HG03439 (cell line): ENCODE data around the gene APBA1.

ENCODE experiments used
- ATAC-seq: cut with Tn5 transposase; IDR thresholded peaks from one replicate; pipeline ENCODE4 v1.9.1; 2021; ENCODE audit warnings: mild to moderate bottlenecking, moderate library complexity; ENCODE audit not compliant: unreplicated experiment

Gene APBA1

DNA sequence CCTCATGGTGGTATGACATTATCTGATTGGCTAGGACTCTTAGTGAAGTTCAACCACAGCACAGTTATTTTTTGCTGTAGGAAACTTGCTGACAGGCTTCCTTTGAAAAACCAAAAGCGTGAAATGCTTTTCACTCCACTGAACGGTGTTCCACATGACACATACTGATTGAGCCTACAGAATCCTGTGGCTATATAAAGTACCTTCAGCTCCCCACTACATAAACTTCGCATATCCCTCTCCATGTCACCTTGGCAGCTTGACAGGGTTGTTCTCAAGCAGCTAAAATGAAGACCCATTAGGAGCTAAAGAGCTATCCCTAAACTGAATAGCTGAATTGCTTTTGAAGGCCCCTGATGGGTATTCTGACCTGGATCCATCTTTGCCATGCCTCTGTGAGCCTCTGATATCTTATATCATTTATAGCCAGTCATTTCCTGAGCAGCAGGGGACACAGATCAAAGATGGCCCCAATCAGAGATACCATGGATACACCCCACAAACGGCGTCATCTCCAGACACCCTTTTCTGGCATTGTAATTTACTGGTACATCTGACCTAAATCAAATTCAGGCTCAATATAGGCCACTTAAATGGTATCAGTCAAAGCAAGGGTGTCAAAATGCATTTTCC lies 91.5 kb downstream of the APBA1 start:
- no peak for ATAC-seq

DNA sequence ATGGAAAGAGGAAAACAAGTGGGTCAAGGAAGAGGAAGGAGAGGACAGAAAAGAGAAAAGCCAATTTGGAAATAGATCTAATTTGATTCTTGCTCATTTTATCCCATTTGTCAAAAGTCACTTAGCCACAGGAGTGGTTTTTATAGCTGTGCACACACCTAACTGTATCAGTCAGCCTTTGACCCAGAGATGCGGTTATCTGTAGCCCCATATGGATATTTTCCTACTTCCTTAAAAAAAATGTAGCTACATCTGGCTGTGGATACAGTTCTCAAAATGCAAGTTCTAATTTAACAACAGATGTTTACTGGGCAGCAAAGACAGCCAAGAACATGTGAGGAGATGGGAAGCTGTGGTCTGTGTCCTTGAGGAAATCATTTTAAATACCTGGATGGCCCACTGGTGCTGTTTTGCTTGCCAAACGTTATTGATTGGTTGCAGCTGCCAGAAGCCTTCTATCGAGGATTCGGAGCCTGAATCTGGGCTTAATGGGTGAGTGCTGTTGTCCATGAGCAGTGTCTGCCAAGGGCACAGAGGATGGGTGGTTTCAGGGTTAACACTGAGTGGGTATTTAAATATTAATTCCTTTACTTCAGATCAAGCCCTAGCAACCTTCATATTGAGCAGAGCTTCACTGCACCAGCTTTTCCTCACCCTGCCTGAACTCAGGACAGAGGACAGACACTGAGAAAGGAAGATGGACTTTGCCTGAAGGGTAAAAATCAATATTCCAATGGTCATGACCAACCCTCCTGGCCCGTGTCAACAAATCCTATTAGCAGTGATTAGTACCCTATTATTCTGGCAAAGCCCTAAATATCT lies 92.2 kb downstream of the APBA1 start:
- ATAC-seq = no peak

DNA sequence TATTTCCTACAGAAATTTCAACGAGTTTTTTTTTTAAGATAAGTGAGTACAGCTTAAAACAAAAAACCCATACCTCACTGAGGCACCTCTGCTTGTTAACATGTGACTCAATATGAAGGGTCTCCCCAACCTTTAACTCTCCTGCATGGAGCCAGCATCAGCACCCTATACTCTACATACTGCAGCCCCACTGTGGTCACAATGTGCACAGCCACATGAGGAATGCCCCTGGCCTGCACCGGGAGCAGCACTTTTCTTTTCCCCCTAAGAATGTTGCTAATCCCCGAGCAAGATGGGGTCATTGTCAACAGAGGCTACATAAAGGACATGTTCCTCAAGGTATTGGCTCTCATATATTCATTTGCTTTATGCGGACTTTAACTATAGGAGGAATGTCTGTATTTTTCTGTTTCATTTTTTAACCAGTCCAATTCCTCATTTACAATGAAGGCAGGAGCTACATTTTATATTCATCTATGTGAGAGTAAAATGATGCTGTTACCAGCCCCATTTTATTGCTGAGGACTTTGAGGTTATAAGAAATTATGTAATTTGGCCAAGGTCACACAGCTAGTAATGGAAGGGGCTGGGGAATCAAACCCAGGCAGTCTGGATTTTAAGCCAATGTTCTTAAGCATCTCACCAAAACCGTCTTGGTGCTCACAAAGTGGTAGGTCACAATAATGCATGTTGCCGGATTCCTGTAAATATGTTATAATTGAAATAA lies 93.0 kb downstream of the APBA1 start:
- ATAC-seq = no peak

DNA sequence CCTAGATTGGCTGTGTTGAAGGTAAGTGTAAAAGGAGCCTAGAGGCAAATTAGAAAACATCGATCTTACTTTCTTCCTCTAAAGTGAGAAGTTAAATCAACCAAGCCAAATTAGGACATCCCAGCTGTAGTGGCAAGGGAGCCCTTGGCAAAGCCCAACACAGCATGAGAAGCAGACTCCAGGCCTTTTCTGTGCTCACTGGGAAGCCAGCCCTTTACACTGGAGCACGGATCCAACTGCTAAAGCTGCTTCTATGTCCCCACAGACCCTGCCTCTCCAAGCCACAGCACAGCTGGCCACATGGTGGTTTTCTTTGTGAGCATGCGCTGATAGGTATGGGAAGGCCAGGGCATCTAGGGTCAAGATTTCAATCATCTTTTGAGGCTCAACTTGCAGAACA lies 94.1 kb downstream of the APBA1 start:
- ATAC-seq = no peak

DNA sequence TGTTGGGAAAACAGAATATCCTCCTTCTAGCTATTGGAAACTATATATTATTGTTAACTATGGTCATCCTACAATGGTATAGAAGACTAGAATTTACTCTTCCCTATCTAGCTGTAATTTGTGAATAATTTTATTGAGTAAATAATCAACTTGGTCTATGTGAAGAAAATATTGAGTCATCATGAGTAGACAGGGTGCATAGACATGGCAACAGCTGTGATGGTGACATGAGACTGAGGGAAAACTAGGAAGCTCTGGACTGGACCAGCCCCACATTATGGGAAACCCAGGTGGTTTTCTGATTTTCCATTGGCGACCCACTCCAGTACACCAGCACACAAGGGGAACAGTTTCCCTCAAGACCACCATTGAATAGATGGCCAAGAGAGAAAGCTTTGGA lies 95.0 kb downstream of the APBA1 start:
- no peak for ATAC-seq

DNA sequence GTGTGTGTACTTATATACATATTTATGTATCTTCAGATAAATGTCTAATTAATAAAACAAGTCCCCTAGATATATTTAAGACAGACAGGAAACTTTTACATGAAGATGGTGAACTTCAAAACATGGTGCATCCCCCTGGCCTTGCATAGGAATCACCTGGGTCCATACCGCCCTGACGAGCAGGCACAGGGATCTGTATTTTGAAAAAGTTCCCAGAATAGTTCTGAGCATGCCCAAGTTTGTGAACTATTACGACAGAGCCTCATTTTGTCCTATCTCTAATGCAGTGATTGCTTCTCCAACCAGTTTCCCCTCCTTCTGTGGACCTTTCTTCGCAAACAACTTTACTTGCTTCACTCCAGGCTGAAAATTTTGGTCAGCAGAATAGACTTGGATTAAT lies 98.1 kb downstream of the APBA1 start:
- no peak for ATAC-seq

DNA sequence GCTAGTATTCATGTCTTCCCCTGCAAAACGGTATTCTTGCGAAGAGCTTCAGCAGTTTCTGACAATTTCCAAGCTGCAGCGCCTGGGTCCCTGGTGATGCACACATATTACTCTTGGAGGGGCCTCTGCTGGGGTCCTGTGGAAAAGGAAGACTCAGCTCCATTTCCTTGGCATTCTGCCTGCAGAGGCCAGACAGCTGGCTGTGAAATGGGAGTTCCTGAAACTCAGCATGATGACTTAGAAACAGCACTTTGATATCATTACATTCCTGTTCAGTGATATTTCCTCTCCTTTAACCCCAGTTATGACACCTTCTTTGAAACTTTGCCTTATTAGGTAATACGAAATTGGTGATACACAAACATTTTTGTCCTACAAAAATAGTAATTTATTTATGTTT lies 98.5 kb downstream of the APBA1 start:
- no peak for ATAC-seq

DNA sequence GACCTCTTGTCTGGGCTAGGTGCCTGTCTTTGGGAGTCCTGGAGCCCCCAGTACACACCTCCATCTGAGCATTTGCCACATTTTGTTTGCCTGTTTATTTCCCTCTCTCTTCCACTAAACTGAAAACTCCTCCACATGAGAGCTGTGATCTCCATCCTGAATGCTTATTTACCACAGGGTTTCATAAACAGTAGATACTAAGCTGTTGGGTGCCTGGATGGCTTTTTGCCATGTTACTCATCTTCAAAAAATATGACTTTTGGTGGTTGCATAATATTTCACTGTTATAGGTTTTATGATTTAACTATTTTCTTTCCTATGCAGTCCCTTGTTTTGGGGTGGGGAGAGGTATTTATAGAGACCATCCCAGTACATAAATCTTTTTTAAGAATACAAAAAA lies 99.6 kb downstream of the APBA1 start:
- no peak for ATAC-seq

DNA sequence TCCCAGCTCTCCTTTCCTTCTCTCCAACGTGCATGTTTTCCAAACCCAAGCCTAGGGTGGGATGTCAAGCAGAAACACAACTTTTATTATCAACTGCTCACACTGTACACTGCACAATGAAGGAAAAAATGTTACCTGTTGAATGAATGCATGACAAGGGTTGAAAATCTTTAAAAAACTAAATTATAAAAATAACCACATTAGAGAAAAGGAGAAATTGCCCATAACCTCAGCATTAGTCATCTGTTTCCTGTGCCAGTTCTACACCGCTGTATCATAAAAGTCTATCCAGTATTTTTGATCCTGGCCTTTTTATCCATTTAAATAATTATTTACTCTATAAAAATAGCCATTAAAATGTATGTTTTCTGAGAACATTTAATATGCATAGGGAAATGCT lies 101.1 kb downstream of the APBA1 start:
- no peak for ATAC-seq

DNA sequence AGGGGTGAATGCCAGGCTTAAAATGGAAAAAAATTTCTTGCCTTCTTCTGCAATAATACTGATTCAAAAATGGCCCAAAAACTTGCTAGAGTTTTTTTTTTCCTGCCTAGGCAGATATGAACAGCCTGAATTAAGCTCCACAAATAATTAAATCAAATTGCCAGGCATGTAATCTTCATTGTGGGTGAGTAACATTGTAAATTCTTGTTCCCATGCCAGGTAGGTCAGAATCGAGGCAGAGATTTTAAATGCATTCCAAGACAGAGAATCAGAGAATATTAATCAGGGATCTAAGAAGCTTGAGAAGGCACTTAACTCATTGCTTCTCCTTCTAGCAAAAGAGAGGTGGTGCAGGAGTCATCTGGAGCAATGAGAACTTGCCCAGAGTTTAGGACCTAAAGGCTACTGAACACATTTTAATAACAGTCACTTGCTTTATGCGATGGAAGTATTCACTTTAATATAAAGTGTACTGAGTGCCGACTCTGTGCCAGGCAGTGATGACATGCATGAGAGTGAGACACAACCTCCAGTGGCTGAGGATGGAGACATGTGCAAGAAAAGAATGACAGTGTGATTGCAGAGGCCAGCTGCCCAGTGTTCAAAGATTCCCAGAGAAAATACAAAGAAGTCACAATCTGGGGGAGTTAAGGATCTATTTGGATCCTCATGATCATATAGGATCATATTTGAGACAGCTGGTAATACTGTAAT lies 102.3 kb downstream of the APBA1 start:
- ATAC-seq = no peak

DNA sequence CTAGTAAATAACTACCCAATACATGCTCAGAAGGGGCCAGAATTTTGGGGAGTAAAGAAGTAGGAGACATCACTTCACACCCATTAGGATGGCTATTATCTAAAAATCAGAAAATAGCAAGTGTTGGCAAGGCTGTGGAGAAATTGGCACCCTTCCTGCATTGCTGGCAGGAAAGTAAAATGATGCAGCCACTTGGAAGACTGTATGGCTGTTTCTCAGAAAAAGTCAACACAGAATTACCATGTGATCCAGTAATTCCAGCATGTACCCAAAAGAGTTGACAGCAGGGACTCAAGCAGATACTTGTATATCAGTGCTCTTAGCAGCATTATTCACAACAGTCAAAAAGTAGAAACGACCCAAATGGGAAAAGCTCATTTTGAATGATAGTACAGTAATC lies 107.6 kb downstream of the APBA1 start:
- no peak for ATAC-seq

DNA sequence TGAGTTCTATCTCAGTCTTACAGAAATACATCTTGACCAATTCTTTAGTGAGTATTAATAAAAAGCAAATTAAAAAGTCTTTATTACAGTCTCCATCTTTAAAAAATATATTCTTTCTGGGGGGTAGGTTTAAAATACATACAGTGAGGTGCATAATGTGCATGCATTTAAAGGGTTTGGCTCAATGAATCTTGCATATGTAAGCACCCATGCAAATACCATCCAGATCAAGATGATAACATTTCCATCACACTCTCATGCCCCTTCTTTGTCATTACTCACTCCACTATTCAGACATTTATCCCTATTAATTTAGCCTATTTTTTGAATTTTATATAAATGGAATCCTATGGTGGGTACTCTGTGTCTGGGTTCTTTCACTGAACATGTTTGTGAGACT lies 113.0 kb downstream of the APBA1 start:
- ATAC-seq = no peak

DNA sequence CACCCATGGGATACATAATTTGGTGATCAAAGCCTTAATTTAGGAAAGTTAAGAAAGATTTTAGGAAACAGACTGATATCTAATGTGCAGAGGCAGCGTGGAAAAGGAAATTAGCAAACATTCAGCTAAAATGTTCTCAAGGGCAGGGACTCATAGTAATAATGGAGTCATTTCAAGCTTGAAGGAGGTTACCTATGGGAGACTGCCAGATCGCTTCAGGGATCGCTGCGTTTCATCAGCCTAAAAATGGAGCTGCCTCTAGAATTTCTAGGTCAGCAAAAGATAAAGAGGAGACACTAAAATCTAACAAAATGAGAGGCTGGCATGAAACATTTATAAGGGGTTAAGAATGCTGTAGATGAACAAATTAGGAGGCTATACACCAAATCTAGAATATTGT lies 115.5 kb downstream of the APBA1 start:
- ATAC-seq = no peak

DNA sequence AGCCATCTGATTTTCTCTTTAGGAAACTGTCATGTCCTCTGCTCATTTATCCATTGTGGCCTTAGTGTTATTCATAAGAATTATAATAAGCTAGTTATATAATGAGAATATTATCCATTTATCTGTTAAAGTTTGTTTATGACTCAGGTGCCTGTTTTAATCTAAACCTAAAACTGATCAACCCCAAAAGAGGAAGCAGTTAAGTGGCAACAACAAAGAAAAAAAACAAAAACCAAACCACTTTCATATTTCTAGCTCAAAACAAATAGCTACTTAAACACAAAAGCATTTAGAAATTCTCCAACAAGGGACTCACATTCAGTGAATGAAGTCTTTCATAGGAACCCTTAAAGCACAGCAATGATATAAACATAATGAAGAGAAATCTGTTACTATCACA lies 116.4 kb downstream of the APBA1 start:
- ATAC-seq = no peak

DNA sequence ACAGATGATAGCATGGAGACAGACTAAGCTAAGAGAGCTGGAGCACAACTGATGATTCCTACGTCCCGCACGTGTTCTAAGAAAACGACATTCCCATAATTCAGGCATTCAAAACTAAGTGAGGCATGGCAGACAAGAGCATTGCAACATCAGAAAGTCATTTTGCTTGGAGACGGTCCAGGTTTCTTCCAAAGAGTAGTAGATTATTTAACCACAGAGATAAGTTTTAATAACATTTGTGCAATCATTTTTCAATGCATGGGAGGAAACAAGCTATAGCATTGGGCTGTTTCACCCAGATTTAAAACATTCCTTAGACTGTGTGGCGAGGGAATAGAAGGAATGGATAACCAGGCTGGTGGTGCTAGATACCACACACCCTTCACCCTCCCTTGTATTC lies 117.2 kb downstream of the APBA1 start:
- no peak for ATAC-seq

DNA sequence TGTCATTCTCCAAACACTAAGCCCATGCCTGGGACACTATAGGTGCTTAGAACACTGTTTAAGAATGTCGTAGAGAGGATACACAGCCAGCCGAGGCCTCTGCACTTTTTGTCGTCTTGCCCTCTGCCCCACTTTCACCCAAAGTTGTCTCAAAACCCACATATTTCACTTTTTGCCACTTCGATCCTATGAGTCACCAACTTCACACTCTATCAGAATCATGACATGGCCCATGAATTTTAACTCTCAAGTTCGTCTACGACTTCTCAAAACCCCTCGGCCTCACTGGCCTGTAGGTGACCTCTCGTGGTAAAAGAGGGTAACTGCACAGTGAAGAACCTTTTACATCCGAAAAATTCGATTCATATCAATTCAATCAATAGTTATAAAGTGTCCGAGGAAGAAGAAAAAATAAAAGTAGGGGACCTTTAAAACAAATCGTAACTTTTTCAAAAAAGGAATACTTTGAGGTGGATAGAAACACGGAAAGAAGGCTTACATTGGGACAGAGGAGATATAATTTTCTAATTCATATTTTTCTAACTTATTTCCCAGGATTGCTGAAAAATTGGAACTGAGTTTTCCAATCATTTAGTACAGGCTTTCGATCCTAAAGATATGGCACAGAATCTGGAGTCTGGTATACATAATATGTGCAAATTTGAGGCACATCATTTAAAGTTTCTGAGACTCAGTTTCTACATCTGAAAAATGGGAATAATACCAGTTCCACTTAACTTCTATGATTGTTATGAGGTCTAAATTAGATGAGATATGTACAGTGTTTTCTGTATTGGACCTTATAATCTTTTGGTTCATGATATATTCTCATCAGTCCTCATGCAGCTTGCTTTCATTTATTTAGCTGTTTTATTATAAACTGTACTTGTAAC lies 122.6 kb downstream of the APBA1 start:
- no peak for ATAC-seq

DNA sequence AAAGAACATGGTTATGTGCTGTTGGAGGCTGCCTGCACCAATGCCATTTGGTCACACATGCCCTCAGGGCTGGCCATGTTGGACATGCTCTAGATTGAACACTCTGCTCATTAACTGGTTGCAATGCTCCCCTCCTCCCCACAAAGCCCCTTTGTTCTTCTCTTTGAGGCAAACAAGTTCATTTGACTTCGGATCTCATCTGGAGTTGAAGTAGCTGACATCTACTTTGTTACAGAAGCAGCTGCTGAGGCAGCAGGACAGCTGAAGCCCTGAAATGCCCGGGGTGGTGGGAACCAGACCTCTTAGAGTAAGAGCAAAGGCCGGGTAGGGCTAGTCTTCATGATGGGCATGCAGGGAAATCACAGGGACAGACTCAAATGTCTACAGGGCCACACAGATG lies 123.5 kb downstream of the APBA1 start:
- ATAC-seq = no peak

DNA sequence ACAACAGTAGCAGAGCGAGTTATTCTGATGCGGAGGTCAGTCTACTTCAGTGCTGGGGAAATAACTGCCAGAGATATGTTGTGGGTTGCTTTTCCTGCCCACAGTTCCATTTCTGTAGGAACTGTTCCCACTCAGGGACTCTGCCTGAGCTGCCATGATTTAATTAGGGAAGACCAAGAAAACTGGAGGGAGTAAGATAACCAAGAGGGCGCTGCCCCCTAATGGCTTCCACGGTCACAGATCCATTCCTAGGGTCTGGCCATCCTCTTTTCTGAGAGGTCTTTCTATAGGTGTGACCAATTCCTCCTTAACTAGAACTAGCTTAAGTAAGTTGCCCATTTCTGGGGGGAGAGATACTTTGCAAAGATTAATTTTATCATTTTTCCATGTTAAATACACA lies 125.9 kb downstream of the APBA1 start:
- no peak for ATAC-seq

DNA sequence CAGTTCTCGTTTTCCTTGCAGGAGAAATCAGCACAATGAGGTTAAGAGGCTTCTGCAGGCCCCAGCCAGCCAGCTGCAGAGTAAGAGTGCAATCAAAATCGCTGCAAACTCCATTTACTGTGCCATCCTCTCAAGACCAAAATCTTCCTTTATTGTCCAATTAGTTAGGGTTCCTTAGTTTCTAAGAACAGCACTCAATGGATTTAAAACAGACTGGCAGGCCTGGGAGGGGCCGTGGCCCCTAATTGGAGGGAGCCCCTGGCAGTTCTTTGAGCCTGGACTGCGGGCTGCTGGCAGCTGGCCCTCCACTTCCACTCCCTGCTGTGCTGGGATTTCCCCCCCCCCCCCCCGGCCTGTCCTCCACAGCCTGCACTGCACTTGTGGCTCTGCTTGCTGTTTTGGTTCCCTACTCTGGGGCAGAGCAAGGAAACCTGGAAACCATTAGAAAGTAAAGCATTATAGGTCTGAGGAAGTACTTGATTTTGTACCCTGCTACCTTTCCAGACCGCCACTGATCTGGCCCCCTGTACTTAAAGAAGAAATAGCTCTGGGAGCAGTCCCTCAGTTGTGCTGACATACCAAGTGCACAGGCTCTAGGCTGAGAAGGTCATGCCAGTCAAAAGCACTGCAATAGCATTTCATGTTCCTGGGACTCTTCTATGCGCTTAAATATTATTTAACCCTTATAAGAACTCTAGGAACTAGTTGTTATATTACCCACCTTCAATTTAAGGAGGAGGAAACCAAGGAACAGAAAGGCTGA lies 129.0 kb downstream of the APBA1 start:
- ATAC-seq = no peak

DNA sequence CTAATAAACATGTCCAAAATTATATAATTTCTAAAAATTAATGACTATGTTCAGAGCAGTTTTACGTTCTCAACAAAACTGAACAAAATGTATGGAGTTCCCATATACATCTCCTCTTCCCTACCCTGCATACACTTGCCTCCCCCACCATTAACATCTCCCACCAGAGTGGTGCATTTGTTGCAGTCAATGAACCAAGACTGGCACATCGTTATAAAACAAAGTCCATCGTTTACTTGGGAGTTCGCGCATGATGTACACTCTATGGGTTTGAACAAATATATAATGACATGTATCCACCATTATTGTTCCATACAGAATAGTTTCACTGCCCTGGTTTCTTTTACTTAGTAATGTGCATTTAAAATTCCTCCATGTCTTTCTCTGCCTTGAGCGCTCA lies 130.1 kb downstream of the APBA1 start:
- no peak for ATAC-seq
